Body of pancreas (tissue), 4 donors: Measurements from ENCODE around the gene AZGP1.

Experiments
- CTCF ChIP-seq, 7 experiments: fragments of 450-650 bp in 4 of 7; fragments of 200-600 bp in 3 of 7; sonication (generic) in 3 of 7; IDR thresholded peaks; one replicate each; pipeline ENCODE4 v1.5.1; 2016 to 2019; ENCODE audit warnings: antibody characterized with exemption in 7 of 7
- POLR2A ChIP-seq, 3 donors: fragments of 450-650 bp; IDR thresholded peaks; one replicate each; pipeline ENCODE4 v1.6.1; 2016; ENCODE audit warnings: antibody characterized with exemption in 3 of 3, mild to moderate bottlenecking in 2 of 3

- TF ChIP-seq CTCF (IDR thresholded peaks at IDR 0.05) (no peak), POLR2A (IDR thresholded peaks at IDR 0.05) (no peak)
These were observed 45.5 kb upstream of the AZGP1 start for GRCh38 chr7:100021297-100021696.
